Measurements from ENCODE around the gene TMEM167A. TPM values are rescaled to one million over a fixed set of nuclear protein-coding genes. Genes with fewer than 3 reads are reported as not detected.

The TMEM167A gene
- total RNA-seq, 4 donors from 2014 or later: 21.4 to 34.5 (median 29.9) TPM

DNA sequence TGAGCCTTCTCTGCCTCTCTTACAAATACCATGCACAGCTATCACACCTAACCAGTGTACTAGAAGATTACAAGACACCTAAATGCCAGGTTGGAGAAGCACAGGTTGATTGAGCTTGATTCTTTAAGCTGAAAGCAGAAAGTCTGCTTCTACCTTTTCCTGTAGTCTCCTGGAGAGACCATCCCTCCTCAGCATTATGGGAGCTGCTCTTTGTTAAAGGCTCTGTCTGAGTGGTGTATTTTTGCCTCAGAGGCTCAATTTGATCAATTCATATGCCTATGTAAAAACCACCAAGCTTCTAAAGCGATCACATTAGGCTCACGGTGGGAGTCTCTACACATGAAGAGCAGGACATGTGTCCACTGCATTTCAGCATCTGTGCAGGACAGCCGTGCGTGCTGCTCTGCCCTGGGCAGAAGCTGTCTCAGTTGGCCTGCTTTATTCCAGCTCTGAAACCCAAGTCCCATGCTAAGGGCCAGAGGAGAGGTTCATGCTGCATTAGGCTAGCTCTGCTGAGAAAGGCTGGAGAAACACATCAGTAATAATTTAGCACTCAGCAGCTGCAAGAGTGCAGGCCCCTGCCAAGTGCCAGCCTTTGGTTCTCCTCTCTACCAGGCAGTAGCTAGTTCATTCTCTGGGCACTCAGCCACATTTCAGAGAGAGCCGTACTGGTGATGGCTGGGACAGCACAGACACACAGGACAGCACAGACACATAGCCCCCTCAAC lies 41.7 kb downstream of the TMEM167A start:
- H3K36me3 ChIP-seq: no peaks in the 10 kb centered on the region
- H3K9me3 ChIP-seq: no peaks in the 10 kb centered on the region
- no peaks in the 10 kb centered on the region for H3K27me3 ChIP-seq
- no peak overlapping the region for H3K4me3 ChIP-seq
- peaks cover 0 to 8% (median 4%) of the 10 kb centered on the region in 4 donors for H3K4me1 ChIP-seq
- WGBS: 63% methylated on average over 4 of the region's 5 CpGs
- no peak for DNase-seq (ENCODE audit: extremely low spot score)
- TF ChIP-seq, protein P1, sequence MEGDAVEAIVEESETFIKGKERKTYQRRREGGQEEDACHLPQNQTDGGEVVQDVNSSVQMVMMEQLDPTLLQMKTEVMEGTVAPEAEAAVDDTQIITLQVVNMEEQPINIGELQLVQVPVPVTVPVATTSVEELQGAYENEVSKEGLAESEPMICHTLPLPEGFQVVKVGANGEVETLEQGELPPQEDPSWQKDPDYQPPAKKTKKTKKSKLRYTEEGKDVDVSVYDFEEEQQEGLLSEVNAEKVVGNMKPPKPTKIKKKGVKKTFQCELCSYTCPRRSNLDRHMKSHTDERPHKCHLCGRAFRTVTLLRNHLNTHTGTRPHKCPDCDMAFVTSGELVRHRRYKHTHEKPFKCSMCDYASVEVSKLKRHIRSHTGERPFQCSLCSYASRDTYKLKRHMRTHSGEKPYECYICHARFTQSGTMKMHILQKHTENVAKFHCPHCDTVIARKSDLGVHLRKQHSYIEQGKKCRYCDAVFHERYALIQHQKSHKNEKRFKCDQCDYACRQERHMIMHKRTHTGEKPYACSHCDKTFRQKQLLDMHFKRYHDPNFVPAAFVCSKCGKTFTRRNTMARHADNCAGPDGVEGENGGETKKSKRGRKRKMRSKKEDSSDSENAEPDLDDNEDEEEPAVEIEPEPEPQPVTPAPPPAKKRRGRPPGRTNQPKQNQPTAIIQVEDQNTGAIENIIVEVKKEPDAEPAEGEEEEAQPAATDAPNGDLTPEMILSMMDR (IDR thresholded peaks at IDR 0.05): no peak
- TF ChIP-seq POLR2AphosphoS5 (IDR thresholded peaks at IDR 0.05) (no peak), POLR2A (IDR thresholded peaks at IDR 0.05; ENCODE audit: low read depth) (no peak), EP300 (IDR thresholded peaks at IDR 0.05) (no peak)
- no peak overlapping the region for H3K27ac ChIP-seq (replicated peaks in 1 of 4)
- intact Hi-C loops (cut with DNase I): no loop called here

DNA sequence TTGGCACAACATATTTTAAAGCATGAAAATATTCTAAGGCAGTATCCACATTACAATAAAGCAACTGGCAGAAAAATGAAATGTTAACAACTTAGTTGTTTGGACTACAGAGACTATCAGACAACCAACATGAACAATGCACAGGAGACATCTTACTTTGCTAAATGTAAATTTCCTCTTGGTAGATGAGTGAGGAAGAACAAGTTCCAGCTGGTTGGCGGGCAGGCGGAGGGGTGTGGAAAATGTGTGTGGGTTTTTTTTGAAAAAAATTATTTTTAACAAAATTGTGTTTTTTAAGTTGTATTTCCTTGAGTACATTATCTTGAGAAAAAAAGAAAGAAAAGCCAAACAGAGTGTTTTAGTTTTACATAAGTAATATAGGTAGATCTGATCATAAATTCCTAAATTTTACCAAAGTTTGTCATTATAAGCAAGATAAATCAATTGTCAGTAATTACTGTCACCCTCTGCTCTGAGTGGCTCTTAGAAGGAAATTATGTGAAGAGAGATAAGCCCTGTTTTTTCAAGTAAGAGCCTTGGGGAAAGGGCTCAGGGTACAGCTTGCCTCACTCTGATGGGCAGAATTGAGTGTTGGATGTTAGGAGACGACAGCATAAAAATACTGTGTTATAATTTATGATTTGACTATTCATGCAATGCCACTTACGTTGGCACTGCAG lies 42.5 kb downstream of the TMEM167A start:
- no peak for TF ChIP-seq POLR2A (IDR thresholded peaks at IDR 0.05; ENCODE audit: low read depth)
- Histone ChIP-seq H3K4me3 (no peak overlapping the region), H3K36me3 (no peaks in the 10 kb centered on the region), H3K27ac (replicated peaks in 1 of 4) (no peak overlapping the region), H3K4me1 (peaks cover 0 to 8% (median 4%) of the 10 kb centered on the region in 4 donors), H3K27me3 (no peaks in the 10 kb centered on the region), H3K9me3 (no peaks in the 10 kb centered on the region)
- 92% methylated on average over 4 of the region's 4 CpGs for WGBS
- DNase-seq (ENCODE audit: extremely low spot score): no peak
- intact Hi-C loops (cut with DNase I): no loop called here

DNA sequence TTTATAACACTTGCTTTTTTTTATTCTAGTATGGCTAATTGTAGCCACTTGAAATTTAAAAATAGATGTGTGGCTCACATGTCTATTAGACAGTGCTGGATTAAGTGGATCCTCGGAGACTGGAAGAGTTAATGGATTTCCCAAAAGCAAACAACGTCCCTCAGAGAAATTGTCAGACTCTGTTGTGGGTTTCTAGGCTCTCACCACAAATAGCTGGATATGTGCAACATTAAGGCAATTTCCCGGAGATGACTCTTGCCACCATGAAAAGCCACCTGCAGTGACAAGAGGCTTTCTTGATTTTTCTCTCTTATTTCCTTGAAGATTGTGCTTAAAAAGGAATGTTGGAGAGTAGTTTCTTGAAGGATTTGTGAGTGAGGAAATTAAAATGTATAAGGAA lies 43.2 kb downstream of the TMEM167A start:
- no peak overlapping the region for H3K27ac ChIP-seq (replicated peaks in 1 of 4)
- peaks cover 0 to 8% (median 4%) of the 10 kb centered on the region in 4 donors for H3K4me1 ChIP-seq
- intact Hi-C loops (cut with DNase I): no loop called here
- H3K27me3 ChIP-seq: no peaks in the 10 kb centered on the region
- no peak overlapping the region for H3K4me3 ChIP-seq
- H3K9me3 ChIP-seq: no peaks in the 10 kb centered on the region
- no peaks in the 10 kb centered on the region for H3K36me3 ChIP-seq
- no peak for TF ChIP-seq POLR2A (IDR thresholded peaks at IDR 0.05; ENCODE audit: low read depth)
- TF ChIP-seq POLR2AphosphoS5 (IDR thresholded peaks at IDR 0.05): no peak
- TF ChIP-seq, protein P1 (IDR thresholded peaks at IDR 0.05): no peak
- TF ChIP-seq EP300 (IDR thresholded peaks at IDR 0.05): no peak
- DNase-seq (ENCODE audit: extremely low spot score): no peak
- 75% methylated on average over 3 of the region's 3 CpGs for WGBS

DNA sequence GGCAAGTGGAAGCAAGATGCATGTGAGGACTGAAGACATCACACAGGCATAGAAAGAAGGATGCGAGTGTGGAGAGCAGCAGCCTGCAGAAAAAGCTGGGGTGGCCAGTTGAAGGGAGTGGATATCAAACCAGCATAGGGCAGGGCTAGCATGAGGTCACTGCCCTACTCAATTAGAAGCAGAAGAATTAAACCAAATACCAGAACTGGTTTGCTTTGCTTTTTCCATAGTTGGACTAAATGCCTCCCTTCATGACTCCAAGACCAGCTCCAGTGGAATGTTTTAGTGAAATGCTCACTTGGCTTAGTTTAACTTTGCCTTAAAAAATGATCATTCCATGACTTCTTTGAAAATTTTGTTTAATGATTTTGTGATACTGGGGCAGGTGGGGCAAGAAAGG lies 45.8 kb downstream of the TMEM167A start:
- TF ChIP-seq POLR2AphosphoS5 (IDR thresholded peaks at IDR 0.05) (no peak), EP300 (IDR thresholded peaks at IDR 0.05) (no peak), POLR2A (IDR thresholded peaks at IDR 0.05; ENCODE audit: low read depth) (no peak)
- TF ChIP-seq, protein P1 (IDR thresholded peaks at IDR 0.05): no peak
- Histone ChIP-seq H3K9me3 (no peaks in the 10 kb centered on the region), H3K27ac (replicated peaks in 1 of 4) (no peak overlapping the region), H3K36me3 (no peaks in the 10 kb centered on the region), H3K4me1 (peaks cover 0 to 8% (median 4%) of the 10 kb centered on the region in 4 donors), H3K4me3 (no peak overlapping the region), H3K27me3 (no peaks in the 10 kb centered on the region)
- intact Hi-C loops (cut with DNase I): no loop called here
- WGBS: 86% methylated on average over 1 of the region's 1 CpG
- DNase-seq (ENCODE audit: extremely low spot score): no peak

DNA sequence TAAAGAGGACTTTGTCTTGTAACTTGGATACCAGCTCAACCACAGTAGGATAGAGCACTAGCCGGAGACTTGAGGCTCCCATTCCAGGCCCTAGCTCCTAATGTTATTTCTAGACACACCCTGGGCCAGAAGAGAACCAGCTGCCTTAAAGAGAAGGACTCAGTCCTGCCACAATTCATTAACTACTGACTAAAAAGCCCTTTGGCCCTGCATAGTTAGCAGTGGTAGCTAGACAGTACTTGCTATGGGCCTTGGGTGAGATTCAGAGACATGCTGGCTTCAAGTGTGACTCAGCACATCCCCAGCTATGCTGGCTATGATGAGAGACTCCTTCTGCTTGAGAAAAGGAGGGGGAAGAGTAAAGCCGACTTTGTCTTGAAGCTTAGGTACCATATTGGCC lies 47.3 kb downstream of the TMEM167A start:
- no peak overlapping the region for H3K4me3 ChIP-seq
- no peaks in the 10 kb centered on the region for H3K36me3 ChIP-seq
- H3K27ac ChIP-seq (replicated peaks in 1 of 4): no peak overlapping the region
- 84% methylated on average over 2 of the region's 2 CpGs for WGBS
- no peaks in the 10 kb centered on the region for H3K4me1 ChIP-seq
- DNase-seq (ENCODE audit: extremely low spot score): no peak
- no peaks in the 10 kb centered on the region for H3K27me3 ChIP-seq
- intact Hi-C loops (cut with DNase I): no loop called here
- H3K9me3 ChIP-seq: no peaks in the 10 kb centered on the region
- TF ChIP-seq EP300 (IDR thresholded peaks at IDR 0.05): no peak
- TF ChIP-seq, protein P1 (IDR thresholded peaks at IDR 0.05): no peak
- TF ChIP-seq POLR2A (IDR thresholded peaks at IDR 0.05; ENCODE audit: low read depth): no peak
- no peak for TF ChIP-seq POLR2AphosphoS5 (IDR thresholded peaks at IDR 0.05)

All from esophagus muscularis mucosa (tissue), 4 donors.